Liver (tissue), 9 donors: ENCODE measurements around the gene CPLANE1. TPM values are rescaled to one million over a fixed set of nuclear protein-coding genes. Genes with fewer than 3 reads are reported as not detected.

Experiments used
- DNase-seq: peaks from one replicate; pipeline ENCODE4 v3.0.0-alpha.2; 2017; ENCODE audit warnings: low spot score
- H3K27ac ChIP-seq, 2 donors: one replicate each; pipeline ENCODE4 v1.7.0; 2013; ENCODE audit warnings: inconsistent platforms in 2 of 2, low read length in 2 of 2, control low read depth in 1 of 2, low read depth in 1 of 2, mild to moderate bottlenecking in 1 of 2
- H3K27me3 ChIP-seq, 4 donors: one replicate each; pipeline versions ENCODE4 v1.6.1 to v1.7.0; 2013; ENCODE audit warnings: low read length in 3 of 4, inconsistent platforms in 1 of 4, mild to moderate bottlenecking in 1 of 4, moderate library complexity in 1 of 4; ENCODE audit not compliant: control insufficient read depth in 4 of 4, insufficient read depth in 4 of 4
- H3K36me3 ChIP-seq, 4 donors: one replicate each; pipeline versions ENCODE4 v1.6.1 to v1.7.0; 2013; ENCODE audit warnings: low read length in 3 of 4, mild to moderate bottlenecking in 3 of 4, low read depth in 1 of 4, moderate library complexity in 1 of 4; ENCODE audit not compliant: control insufficient read depth in 4 of 4, insufficient read depth in 3 of 4
- H3K4me1 ChIP-seq, 4 donors: one replicate each; pipeline versions ENCODE4 v1.6.1 to v1.7.0; 2013; ENCODE audit warnings: low read length in 3 of 4, mild to moderate bottlenecking in 3 of 4, moderate library complexity in 1 of 4; ENCODE audit not compliant: control insufficient read depth in 4 of 4, insufficient read depth in 4 of 4
- H3K4me3 ChIP-seq, 3 donors: one replicate each; pipeline versions ENCODE4 v1.6.1 to v1.7.0; 2013; ENCODE audit warnings: low read length in 3 of 3, control low read depth in 1 of 3, low read depth in 1 of 3, mild to moderate bottlenecking in 1 of 3
- H3K9ac ChIP-seq, 2 donors: one replicate each; pipeline ENCODE4 v1.7.0; 2013; ENCODE audit warnings: low read length in 2 of 2, mild to moderate bottlenecking in 2 of 2, moderate library complexity in 2 of 2, control low read depth in 1 of 2, low read depth in 1 of 2
- H3K9me3 ChIP-seq, 4 donors: one replicate each; pipeline versions ENCODE4 v1.6.1 to v1.7.0; 2013; ENCODE audit warnings: low read length in 3 of 4; ENCODE audit not compliant: control insufficient read depth in 4 of 4
- CTCF ChIP-seq: fragments of 150-350 bp; IDR thresholded peaks from 2 replicates; pipeline ENCODE4 v1.5.1; 2017; ENCODE audit warnings: improper control_type of control experiment, low read depth, low read length; ENCODE audit not compliant: missing input control
- FOXA2 ChIP-seq: IDR thresholded peaks from 2 replicates; pipeline ENCODE4 v1.6.1; 2016; ENCODE audit warnings: antibody characterized with exemption
- GABPA ChIP-seq, 2 donors: IDR thresholded peaks in 1 of 2; conservative IDR thresholded peaks in 1 of 2; 2 replicates each; pipeline ENCODE4 v1.6.1; 2016; ENCODE audit warnings: antibody characterized with exemption in 2 of 2, mild to moderate bottlenecking in 1 of 2, moderate library complexity in 1 of 2
- HNF4A ChIP-seq, 2 donors: conservative IDR thresholded peaks; 2 replicates each; pipeline ENCODE4 v1.6.1; 2016; ENCODE audit warnings: antibody characterized with exemption in 2 of 2, mild to moderate bottlenecking in 2 of 2
- HNF4G ChIP-seq: IDR thresholded peaks from 2 replicates; pipeline ENCODE4 v1.6.1; 2016; ENCODE audit warnings: antibody characterized with exemption
- JUND ChIP-seq, 2 donors: IDR thresholded peaks; 2 replicates each; pipeline ENCODE4 v1.6.1; 2016; ENCODE audit warnings: antibody characterized with exemption in 2 of 2
- MAX ChIP-seq: IDR thresholded peaks from 2 replicates; pipeline ENCODE4 v1.6.1; 2016; ENCODE audit warnings: antibody characterized with exemption
- RAD21 ChIP-seq, 2 donors: IDR thresholded peaks; 2 replicates each; pipeline ENCODE4 v1.6.1; 2016; ENCODE audit warnings: antibody characterized with exemption in 2 of 2, mild to moderate bottlenecking in 2 of 2
- REST ChIP-seq: IDR thresholded peaks from 2 replicates; pipeline ENCODE4 v1.6.1; 2016; ENCODE audit warnings: antibody characterized with exemption, mild to moderate bottlenecking
- RXRA ChIP-seq, 2 donors: IDR thresholded peaks; 2 replicates each; pipeline ENCODE4 v1.6.1; 2017 to 2018; ENCODE audit warnings: antibody characterized with exemption in 2 of 2, mild to moderate bottlenecking in 1 of 2
- TAF1 ChIP-seq: conservative IDR thresholded peaks from 2 replicates; pipeline ENCODE4 v1.6.1; 2016; ENCODE audit warnings: antibody characterized with exemption, mild to moderate bottlenecking
- YY1 ChIP-seq: IDR thresholded peaks from 2 replicates; pipeline ENCODE4 v1.6.1; 2016; ENCODE audit warnings: antibody characterized with exemption, mild to moderate bottlenecking
- ZBTB33 ChIP-seq: IDR thresholded peaks from 2 replicates; pipeline ENCODE4 v1.6.1; 2016; ENCODE audit warnings: antibody characterized with exemption
- WGBS: extraction: QIAGEN DNeasy Blood & Tissue Kit; methylation state at CpG from one replicate; pipeline ENCODE4 v1.1.7; 2013; 5-methylcytosine and 5-hydroxymethylcytosine counted together
- polyA plus RNA-seq, 2 donors: library from polyadenylated mRNA; stranded (reverse) in 1 of 2; unstranded in 1 of 2; fragments of 200-250 nt in 1 of 2; fragments of >200 nt in 1 of 2; fragmentation: Nextera tagmentation in 1 of 2; extraction: Ambion mirVana in 1 of 2; gene quantifications; one replicate each; pipeline versions ENCODE4 v1.2.1 to v1.2.3, GENCODE V29; 2013 to 2015
- total RNA-seq, 2 donors: library from RNA; depleted of rRNA; stranded (reverse); fragments of >200 nt; gene quantifications; one replicate each; pipeline ENCODE4 v1.2.3, GENCODE V29; 2014
- donor health status: healthy.
- donor health status: healthy.
- donor health status: healthy.
- donor health status: healthy.
- donor health status: healthy.

The CPLANE1 gene
- total and polyA plus RNA-seq, 4 donors: 0.75 to 11.6 (median 3.8) TPM

GRCh38 chr5:37133939-37134338 lies 115.2 kb downstream of the CPLANE1 start (continued):
- TF ChIP-seq RAD21 (IDR thresholded peaks at IDR 0.05): no peak

- no peak overlapping the region for H3K4me3 ChIP-seq
Observed at GRCh38 chr5:37132646-37133045, 116.5 kb downstream of the CPLANE1 start.

GRCh38 chr5:37121465-37121864 lies 127.7 kb downstream of the CPLANE1 start:
- TF ChIP-seq GABPA (IDR thresholded peaks at IDR 0.05 in 1 of 2, conservative IDR thresholded peaks at IDR 0.05 in 1 of 2): no peak
- no peak for TF ChIP-seq HNF4A (conservative IDR thresholded peaks at IDR 0.05)
- no peak for TF ChIP-seq ZBTB33
- no peak for TF ChIP-seq JUND (IDR thresholded peaks at IDR 0.05)
- no peak for TF ChIP-seq TAF1
- TF ChIP-seq RAD21 (IDR thresholded peaks at IDR 0.05): no peak
- peaks cover 1 to 10% (median 4%) of the 10 kb centered on the region in 4 donors for H3K36me3 ChIP-seq
- WGBS: 90% methylated on average over 6 of the region's 6 CpGs

More at GRCh38 chr5:37132646-37133045, 116.5 kb downstream of the CPLANE1 start:
- H3K27me3 ChIP-seq: no peaks in the 10 kb centered on the region
- H3K9ac ChIP-seq: no peak overlapping the region
- H3K4me1 ChIP-seq: peaks cover 0 to 1% (median 0%) of the 10 kb centered on the region in 4 donors
- DNase-seq: no peak
- H3K27ac ChIP-seq: no peak overlapping the region
- 98% methylated on average over 1 of the region's 1 CpG for WGBS
- H3K36me3 ChIP-seq: peaks cover 0 to 4% (median 1%) of the 10 kb centered on the region in 4 donors
- peaks cover 0 to 2% (median 0%) of the 10 kb centered on the region in 4 donors for H3K9me3 ChIP-seq
- TF ChIP-seq HNF4G: no peak
- TF ChIP-seq FOXA2: no peak
- no peak for TF ChIP-seq YY1
- no peak for TF ChIP-seq CTCF

GRCh38 chr5:37121027-37121426 lies 128.1 kb downstream of the CPLANE1 start:
- Histone ChIP-seq H3K27me3 (no peaks in the 10 kb centered on the region), H3K4me3 (no peak overlapping the region), H3K9ac (no peak overlapping the region), H3K27ac (no peak overlapping the region), H3K36me3 (peaks cover 1 to 10% (median 4%) of the 10 kb centered on the region in 4 donors), H3K4me1 (no peaks in the 10 kb centered on the region), H3K9me3 (no peaks in the 10 kb centered on the region)
- 88% methylated on average over 1 of the region's 1 CpG for WGBS
- no peak for DNase-seq
- TF ChIP-seq TAF1: no peak
- no peak for TF ChIP-seq MAX
- no peak for TF ChIP-seq HNF4G
- TF ChIP-seq JUND (IDR thresholded peaks at IDR 0.05): no peak
- no peak for TF ChIP-seq FOXA2
- no peak for TF ChIP-seq HNF4A (conservative IDR thresholded peaks at IDR 0.05)
- TF ChIP-seq RXRA (IDR thresholded peaks at IDR 0.05): no peak
- TF ChIP-seq REST: no peak
- no peak for TF ChIP-seq RAD21 (IDR thresholded peaks at IDR 0.05)
- no peak for TF ChIP-seq GABPA (IDR thresholded peaks at IDR 0.05 in 1 of 2, conservative IDR thresholded peaks at IDR 0.05 in 1 of 2)

More at GRCh38 chr5:37121465-37121864, 127.7 kb downstream of the CPLANE1 start:
- H3K4me3 ChIP-seq: no peak overlapping the region
- H3K9ac ChIP-seq: no peak overlapping the region
- H3K4me1 ChIP-seq: no peaks in the 10 kb centered on the region
- no peaks in the 10 kb centered on the region for H3K27me3 ChIP-seq
- DNase-seq: no peak
- H3K9me3 ChIP-seq: no peaks in the 10 kb centered on the region
- no peak overlapping the region for H3K27ac ChIP-seq
